GM23248 (cell line): ENCODE measurements around the gene PELO.

Experiments
- EZH2 ChIP-seq: fragments of 200-600 bp; sonication (generic); IDR thresholded peaks from 2 replicates; pipeline ENCODE4 v1.6.1; 2018; ENCODE audit warnings: antibody characterized with exemption, mild to moderate bottlenecking; ENCODE audit not compliant: insufficient read depth, poor library complexity, severe bottlenecking
- EZH2phosphoT487 ChIP-seq: fragments of 200-600 bp; sonication (generic); IDR thresholded peaks from 2 replicates; pipeline ENCODE4 v1.6.1; 2018; ENCODE audit warnings: antibody characterized with exemption, moderate library complexity, mild to moderate bottlenecking, low read depth; ENCODE audit not compliant: insufficient read depth

DNA sequence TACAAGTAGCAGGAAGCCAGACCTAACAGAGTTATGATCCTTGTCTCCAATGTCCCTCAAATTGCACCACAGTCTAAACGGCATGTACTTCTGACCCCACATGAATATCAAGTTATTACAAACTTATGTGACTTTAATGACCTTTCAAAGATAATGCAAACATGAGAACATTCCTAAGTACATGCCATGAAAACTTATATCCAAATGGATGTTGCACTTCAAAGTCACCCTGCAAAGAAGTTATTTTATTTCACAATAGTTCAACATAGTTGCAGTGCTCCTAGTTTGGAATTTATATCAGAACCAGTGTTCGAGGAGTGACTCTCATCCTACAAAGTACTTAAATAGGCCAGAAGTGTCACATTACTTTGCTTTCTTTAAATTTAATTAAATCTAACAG, 41.2 kb upstream of the PELO start:
- TF ChIP-seq EZH2 (no peak), EZH2phosphoT487 (no peak)
